ENCODE measurements around the gene TMEM258. TPM values are rescaled to one million over a fixed set of nuclear protein-coding genes. Genes with fewer than 3 reads are reported as not detected.

TMEM258 gene
- total and polyA plus RNA-seq, 3 donors from 2014 or later: 46.7 to 162 (median 55.6) TPM

GRCh38 chr11:61827571-61828378 lies 35.4 kb upstream of the TMEM258 start, which contains the start of gene FADS2:
FADS2 (plus strand) TSS chr11:61828300; CDS start chr11:61828391, 91 bp downstream.
- intact Hi-C loops (cut with DNase I; ENCODE audit: low total_unique reads): no loop called here
- DNase-seq: peak; percentile 96
- peak within 1 kb of the TSS; percentile 62 to 72 for H3K4me3 ChIP-seq
- peak within 1 kb of the TSS; percentile 81 to 91 for H3K27ac ChIP-seq
- H3K9me3 ChIP-seq: no peaks in the 10 kb centered on the region
- TF ChIP-seq CTCF (IDR thresholded peaks at IDR 0.05) (peak in 1 of 3 experiments; percentile 7), POLR2A (IDR thresholded peaks at IDR 0.05) (no peak)
- peaks cover 41% of the 10 kb centered on the region for H3K4me1 ChIP-seq
- H3K36me3 ChIP-seq (ENCODE audit: low read depth, missing control alignments): no peaks in the 10 kb centered on the region
- no peaks in the 10 kb centered on the region for H3K27me3 ChIP-seq
- WGBS, 2 donors: 1% methylated on average over 33 to 59 of the region's 83 CpGs

- no peaks in the 10 kb centered on the region for H3K36me3 ChIP-seq (ENCODE audit: low read depth, missing control alignments)
- H3K4me3 ChIP-seq: peak overlapping the region; percentile 62 to 72
- intact Hi-C loops (cut with DNase I; ENCODE audit: low total_unique reads): no loop called here
- peaks cover 35% of the 10 kb centered on the region for H3K4me1 ChIP-seq
- TF ChIP-seq CTCF (IDR thresholded peaks at IDR 0.05): no peak
- TF ChIP-seq POLR2A (IDR thresholded peaks at IDR 0.05): no peak
- peak overlapping the region; percentile 72 to 91 for H3K27ac ChIP-seq
- DNase-seq: no peak
- 8 to 16% methylated on average over 18 to 23 of the region's 23 CpGs for WGBS, 2 donors
- H3K27me3 ChIP-seq: no peaks in the 10 kb centered on the region
- no peaks in the 10 kb centered on the region for H3K9me3 ChIP-seq
These were observed 34.7 kb upstream of the TMEM258 start for GRCh38 chr11:61826930-61827570.

- Histone ChIP-seq H3K4me3 (no peak overlapping the region), H3K27ac (no peak overlapping the region), H3K36me3 (ENCODE audit: low read depth, missing control alignments) (no peaks in the 10 kb centered on the region), H3K4me1 (peaks cover 8% of the 10 kb centered on the region), H3K27me3 (no peaks in the 10 kb centered on the region), H3K9me3 (no peaks in the 10 kb centered on the region)
- intact Hi-C loops (cut with DNase I; ENCODE audit: low total_unique reads): no loop called here
- WGBS, 2 donors: 92 to 94% methylated on average over 2 of the region's 2 CpGs
- DNase-seq: no peak
- TF ChIP-seq CTCF (IDR thresholded peaks at IDR 0.05) (no peak), POLR2A (IDR thresholded peaks at IDR 0.05) (no peak)
These were observed 27.8 kb upstream of the TMEM258 start for GRCh38 chr11:61820174-61820573.

GRCh38 chr11:61817471-61818202 lies 25.2 kb upstream of the TMEM258 start:
- 38 to 46% methylated on average over 6 of the region's 6 CpGs for WGBS, 2 donors
- peaks cover 8% of the 10 kb centered on the region for H3K4me1 ChIP-seq
- peak overlapping the region; percentile 57 to 68 for H3K4me3 ChIP-seq
- H3K27ac ChIP-seq: peak overlapping the region; percentile 93 to 97
- H3K9me3 ChIP-seq: no peaks in the 10 kb centered on the region
- H3K36me3 ChIP-seq (ENCODE audit: low read depth, missing control alignments): no peaks in the 10 kb centered on the region
- no peaks in the 10 kb centered on the region for H3K27me3 ChIP-seq
- intact Hi-C loops (cut with DNase I; ENCODE audit: low total_unique reads): no loop called here
- DNase-seq: no peak
- no peak for TF ChIP-seq CTCF (IDR thresholded peaks at IDR 0.05)
- no peak for TF ChIP-seq POLR2A (IDR thresholded peaks at IDR 0.05)
